Measurements from ENCODE around the gene NACC2.
"Not testable (repeated sequence)": the region's sequence is repeated elsewhere in the genome, so short reads cannot be mapped to it uniquely, and the experiment has no call there.

NACC2 gene

DNA sequence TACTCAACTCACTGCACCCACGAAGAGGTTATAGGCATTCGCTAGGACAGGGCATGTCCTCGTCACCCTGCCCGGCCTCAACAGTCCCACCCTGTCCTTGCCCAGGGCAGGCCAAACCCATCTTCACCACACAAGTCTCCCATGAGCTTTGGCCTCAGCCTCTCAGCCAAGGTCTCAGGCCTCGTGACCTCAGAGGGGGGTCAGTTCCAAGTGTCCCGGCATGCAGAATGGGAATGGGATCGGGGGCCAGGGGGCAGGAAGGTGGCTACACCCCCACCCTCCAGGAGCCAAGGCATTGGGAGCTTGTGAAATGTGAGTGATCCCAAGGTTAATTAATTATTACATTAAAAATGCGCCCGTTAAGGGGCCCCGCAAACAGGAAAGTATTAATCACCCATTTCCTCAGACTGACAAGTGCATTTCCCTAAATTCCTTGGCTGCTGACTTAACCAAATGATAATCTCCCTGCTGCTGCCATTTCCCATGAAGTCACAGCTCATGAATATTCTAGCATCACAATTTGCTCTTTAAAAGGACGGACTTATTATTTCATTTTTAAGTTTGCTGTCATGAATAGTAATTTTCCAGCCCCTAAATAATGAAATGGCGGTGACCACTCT lies 125.9 kb downstream of the NACC2 start:
- H3K27ac Mint-ChIP-seq, result no peak overlapping the region
- no peak overlapping the region for H3K4me3 Mint-ChIP-seq
- H3K9me3 Mint-ChIP-seq, result no peaks in the 10 kb centered on the region
- ATAC-seq, result no peak
- H3K27me3 Mint-ChIP-seq, result peaks cover 7% of the 10 kb centered on the region
- H3K4me1 Mint-ChIP-seq, result peaks cover 17% of the 10 kb centered on the region
- DNase-seq, result no peak

DNA sequence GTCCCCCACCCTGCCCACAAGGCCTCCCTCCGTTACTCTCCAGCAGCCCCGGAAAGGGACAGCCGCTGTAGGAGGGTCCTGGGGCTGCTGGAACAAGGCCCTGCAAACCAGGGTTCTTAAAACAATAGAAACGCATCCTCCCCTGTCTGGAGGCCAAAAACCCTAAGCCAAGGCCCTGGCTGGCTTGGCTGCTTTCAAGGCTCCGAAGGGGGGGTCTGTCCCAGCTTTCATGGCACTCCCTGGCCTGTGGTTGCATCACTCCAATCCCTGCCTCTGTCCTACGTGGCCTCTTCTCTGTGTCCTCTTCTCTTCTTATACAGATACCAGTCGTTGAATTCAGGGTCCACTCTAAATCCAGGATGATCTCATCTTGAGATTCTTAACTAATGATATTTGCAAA lies 126.5 kb downstream of the NACC2 start:
- no peak for DNase-seq
- Mint-ChIP-seq H3K9me3 (no peaks in the 10 kb centered on the region), H3K27me3 (peaks cover 7% of the 10 kb centered on the region), H3K4me1 (peaks cover 12% of the 10 kb centered on the region), H3K4me3 (no peak overlapping the region), H3K27ac (no peak overlapping the region)
- ATAC-seq, result no peak

DNA sequence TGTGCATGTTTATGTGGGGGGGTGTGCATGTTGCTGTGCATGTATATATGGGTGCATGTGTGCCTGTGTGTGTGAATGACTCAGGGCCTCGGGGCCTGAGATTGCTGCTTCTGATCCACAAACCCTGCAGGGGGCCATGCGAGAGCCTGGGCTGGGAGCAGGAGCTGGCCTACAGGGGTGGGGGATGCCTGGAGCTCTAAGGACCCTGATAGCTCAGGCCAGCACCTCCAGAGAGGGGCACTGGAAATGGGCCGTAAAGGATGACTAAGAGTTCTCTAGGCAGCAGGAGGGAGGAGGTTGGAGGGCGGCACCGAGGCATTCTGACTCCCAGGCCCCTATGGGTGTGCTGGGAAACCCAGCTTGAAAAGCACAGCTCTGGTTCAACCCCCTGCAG lies 127.0 kb downstream of the NACC2 start:
- no peak for ATAC-seq
- Mint-ChIP-seq H3K27ac (no peak overlapping the region), H3K27me3 (peaks cover 10% of the 10 kb centered on the region), H3K4me1 (peaks cover 12% of the 10 kb centered on the region), H3K9me3 (no peaks in the 10 kb centered on the region), H3K4me3 (no peak overlapping the region)
- no peak for DNase-seq

DNA sequence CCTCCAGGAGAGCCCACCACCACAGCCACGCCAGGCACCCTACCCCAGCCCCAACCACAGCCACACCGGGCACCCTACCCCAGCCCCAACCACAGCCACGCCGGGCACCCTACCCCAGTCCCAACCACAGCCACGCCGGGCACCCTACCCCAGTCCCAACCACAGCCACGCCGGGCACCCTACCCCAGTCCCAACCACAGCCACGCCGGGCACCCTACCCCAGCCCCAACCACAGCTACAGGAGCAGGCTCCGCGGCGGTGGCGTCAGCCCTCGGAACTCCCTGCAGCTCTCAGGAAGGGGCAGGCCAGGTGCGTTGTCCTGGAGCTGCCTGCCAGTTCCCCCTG lies 128.2 kb downstream of the NACC2 start:
- not testable (repeated sequence) for H3K4me3 Mint-ChIP-seq, H3K9me3 Mint-ChIP-seq, DNase-seq, H3K27ac Mint-ChIP-seq, ATAC-seq
- Mint-ChIP-seq H3K27me3 (peaks cover 14% of the 10 kb centered on the region), H3K4me1 (peaks cover 24% of the 10 kb centered on the region)

DNA sequence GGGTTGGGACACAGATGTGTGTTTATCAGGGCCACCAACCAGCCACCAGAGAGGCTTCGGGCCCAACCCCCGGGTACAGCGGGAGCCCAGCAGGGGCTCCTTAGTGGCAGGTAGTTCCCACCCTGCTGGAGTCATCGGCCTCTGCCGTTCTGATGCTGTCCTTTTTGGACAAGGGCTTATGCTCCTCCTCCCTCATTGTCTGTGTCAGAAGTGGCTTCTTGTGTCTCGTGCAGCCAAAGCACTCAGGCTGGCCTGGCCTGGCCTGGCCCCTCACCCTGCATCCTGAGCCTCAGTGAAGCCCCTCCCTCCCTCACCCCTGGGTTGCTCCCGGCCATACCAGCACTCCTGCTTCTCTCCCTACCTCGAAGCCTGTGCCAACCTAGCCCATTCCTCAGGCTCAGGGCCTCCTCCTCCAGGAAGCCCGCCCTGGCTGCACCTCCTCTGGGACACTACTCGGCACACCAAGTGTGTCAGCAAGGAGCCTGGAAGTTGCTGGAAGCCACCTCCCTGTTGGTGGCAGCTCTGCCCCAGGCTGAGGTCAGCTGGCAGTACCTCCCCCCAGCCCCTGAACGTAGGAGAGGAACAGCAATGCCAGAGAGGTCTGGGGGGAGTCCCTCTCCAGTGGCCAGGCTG lies 129.8 kb downstream of the NACC2 start:
- Mint-ChIP-seq H3K27me3 (peaks cover 14% of the 10 kb centered on the region), H3K9me3 (no peaks in the 10 kb centered on the region), H3K27ac (no peak overlapping the region), H3K4me1 (peaks cover 34% of the 10 kb centered on the region), H3K4me3 (no peak overlapping the region)
- ATAC-seq, result no peak
- DNase-seq, result no peak

DNA sequence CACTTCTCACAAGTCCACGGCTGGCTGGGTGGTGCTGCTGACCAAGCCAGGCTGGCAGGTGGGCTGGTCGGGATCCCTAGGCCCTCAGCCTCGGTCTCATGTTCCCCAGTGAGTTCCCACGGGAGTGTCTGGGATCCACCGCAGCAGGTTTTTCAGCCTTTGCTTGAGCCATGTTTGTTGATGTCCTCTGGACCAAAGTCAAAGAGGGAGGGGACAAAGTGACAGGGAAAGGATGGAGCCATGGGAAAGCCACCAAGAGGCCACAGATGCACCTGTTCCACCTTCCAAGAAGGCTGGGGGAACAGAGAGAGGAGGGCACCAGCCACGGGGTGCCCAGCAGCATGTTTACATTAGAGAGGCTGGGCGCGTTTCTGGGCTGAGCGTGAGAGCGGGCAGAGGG lies 131.2 kb downstream of the NACC2 start:
- Mint-ChIP-seq H3K27ac (no peak overlapping the region), H3K27me3 (peaks cover 14% of the 10 kb centered on the region), H3K4me1 (peaks cover 47% of the 10 kb centered on the region), H3K9me3 (no peaks in the 10 kb centered on the region), H3K4me3 (no peak overlapping the region)
- ATAC-seq, result no peak
- DNase-seq, result no peak

DNA sequence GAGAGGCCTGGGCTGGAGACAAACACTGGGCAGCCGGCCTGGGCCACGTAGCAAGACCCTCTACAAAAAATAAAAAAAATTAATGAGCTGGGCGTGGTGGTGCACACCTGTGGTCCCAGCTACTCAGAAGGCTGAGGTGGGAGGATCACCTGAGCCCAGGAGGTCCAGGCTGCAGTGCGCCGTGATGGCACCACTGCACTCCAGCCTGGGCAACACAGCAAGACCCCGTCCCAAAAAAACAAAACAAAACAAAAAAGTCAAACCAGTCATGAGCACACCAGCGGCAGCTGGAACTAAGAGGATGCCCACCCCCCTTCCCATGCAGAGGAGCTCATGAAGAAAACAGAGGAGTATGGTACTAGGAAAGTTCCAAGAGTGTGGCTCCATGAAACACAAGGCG lies 131.8 kb downstream of the NACC2 start:
- H3K9me3 Mint-ChIP-seq, result no peaks in the 10 kb centered on the region
- ATAC-seq (no peak), DNase-seq (no peak)
- no peak overlapping the region for H3K4me3 Mint-ChIP-seq
- H3K4me1 Mint-ChIP-seq, result peaks cover 50% of the 10 kb centered on the region
- H3K27me3 Mint-ChIP-seq, result peaks cover 14% of the 10 kb centered on the region
- H3K27ac Mint-ChIP-seq, result no peak overlapping the region

DNA sequence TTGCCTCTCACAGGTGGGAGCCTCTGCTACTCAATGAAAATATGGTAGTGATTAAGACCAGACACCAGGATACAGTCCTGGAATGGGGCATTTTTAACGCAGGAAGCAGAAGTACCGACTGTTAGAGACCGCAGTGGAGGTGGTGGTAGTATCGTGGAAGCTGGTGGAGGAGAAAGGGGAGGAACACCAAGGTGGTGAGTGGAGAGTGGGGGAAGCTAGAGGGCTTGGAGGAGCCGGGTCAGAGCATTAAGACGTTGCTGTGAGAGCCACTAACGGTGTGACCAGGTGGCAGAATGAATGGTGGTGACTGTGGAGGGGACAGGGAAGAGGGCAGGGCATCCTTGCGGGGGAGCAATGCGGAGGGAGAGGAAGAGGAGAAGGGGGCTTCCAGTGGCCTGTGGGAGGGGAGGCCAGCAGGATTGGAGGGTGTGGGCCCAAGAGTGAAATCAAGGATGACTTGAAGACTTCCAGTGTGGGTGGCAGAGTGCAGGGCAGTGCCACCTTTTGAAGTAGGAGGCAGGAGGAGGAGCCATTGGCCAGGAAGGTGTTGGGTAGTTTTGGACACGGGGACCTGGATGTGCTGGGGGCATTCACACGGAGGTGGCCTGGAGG lies 132.3 kb downstream of the NACC2 start:
- Mint-ChIP-seq H3K4me1 (peaks cover 51% of the 10 kb centered on the region), H3K27me3 (peaks cover 14% of the 10 kb centered on the region), H3K27ac (no peak overlapping the region), H3K4me3 (peak overlapping the region; percentile 78 to 81), H3K9me3 (no peaks in the 10 kb centered on the region)
- ATAC-seq, result no peak
- no peak for DNase-seq

DNA sequence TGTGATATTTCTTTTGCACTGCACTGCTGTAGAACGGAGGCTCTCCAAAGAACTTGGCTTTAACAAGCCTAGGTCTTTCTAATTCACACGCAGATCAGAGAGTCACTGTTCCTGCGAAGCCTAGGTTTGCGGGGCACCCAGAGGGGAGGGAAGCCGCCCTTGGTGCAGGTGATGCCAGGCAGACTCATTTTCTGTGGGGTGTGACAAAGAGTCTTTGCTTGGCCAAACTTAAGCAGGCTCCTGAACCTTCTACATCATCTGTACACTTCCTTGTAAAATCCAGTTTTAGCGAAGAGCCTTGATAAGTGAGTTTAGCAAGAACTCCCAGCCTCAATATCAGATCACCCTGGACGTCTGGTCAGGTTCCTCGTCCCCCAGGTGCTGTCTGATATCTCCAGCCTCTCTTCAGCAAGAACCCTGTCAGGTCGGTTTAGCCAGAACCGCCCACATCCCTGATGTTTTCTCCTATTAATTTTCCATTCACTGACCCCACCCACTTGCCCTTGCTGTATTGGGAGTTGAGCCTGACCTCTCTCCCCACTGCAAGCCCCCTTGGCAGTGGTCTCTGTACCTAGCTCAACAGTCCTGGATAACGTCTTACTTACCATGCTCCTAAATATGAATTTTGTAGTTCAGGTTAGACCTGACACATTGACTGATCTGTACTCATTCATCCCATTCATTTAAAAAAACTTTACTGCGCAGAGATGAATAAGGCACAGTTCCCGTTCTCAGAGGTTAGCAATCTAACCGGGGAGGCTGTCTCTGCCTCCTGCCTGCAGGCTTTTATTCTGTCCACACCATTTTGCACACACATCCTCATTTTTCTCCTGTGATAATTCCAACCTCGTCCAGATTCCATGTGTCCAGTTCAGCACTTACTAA lies 133.0 kb downstream of the NACC2 start:
- Mint-ChIP-seq H3K4me1 (peaks cover 44% of the 10 kb centered on the region), H3K27ac (peak overlapping the region in 1 of 2 donors; percentile 49), H3K27me3 (peaks cover 7% of the 10 kb centered on the region), H3K4me3 (peak overlapping the region; percentile 78 to 81), H3K9me3 (no peaks in the 10 kb centered on the region)
- DNase-seq (no peak), ATAC-seq (no peak)

DNA sequence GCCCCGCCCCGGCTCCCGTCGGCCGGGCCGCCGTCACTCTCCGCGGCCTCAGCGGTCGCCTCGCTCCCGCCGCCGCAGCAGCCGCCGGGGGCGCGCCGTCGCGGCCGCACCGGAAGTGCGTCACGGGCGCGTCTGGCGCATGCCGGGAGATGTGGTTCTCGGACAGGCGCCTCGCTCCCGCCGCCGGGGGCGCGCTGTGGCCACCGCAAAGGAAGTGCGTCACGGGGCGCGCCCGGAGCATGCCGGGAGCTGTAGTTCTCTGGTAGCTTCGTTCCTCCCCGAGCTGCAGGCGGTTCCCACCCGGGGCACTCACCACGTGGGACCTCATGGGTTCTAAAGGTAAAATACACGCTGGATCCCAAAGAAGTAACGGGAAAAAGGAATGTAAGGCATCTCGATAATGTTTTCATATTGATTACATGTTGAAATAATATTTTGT lies 133.8 kb downstream of the NACC2 start, which contains the start of gene UBAC1:
TSS of gene UBAC1 (minus strand) at position 97 of the 439 bp plus-strand sequence. CDS start 211 bp downstream, outside the sequence.
- Mint-ChIP-seq H3K27ac (peak within 1 kb of the TSS; percentile 75 to 85), H3K27me3 (peaks cover 7% of the 10 kb centered on the region), H3K4me3 (peak within 1 kb of the TSS; percentile 91 to 95), H3K4me1 (peaks cover 44% of the 10 kb centered on the region), H3K9me3 (no peaks in the 10 kb centered on the region)
- ATAC-seq (peak; percentile 94), DNase-seq (peak; percentile 95 to 96)

DNA sequence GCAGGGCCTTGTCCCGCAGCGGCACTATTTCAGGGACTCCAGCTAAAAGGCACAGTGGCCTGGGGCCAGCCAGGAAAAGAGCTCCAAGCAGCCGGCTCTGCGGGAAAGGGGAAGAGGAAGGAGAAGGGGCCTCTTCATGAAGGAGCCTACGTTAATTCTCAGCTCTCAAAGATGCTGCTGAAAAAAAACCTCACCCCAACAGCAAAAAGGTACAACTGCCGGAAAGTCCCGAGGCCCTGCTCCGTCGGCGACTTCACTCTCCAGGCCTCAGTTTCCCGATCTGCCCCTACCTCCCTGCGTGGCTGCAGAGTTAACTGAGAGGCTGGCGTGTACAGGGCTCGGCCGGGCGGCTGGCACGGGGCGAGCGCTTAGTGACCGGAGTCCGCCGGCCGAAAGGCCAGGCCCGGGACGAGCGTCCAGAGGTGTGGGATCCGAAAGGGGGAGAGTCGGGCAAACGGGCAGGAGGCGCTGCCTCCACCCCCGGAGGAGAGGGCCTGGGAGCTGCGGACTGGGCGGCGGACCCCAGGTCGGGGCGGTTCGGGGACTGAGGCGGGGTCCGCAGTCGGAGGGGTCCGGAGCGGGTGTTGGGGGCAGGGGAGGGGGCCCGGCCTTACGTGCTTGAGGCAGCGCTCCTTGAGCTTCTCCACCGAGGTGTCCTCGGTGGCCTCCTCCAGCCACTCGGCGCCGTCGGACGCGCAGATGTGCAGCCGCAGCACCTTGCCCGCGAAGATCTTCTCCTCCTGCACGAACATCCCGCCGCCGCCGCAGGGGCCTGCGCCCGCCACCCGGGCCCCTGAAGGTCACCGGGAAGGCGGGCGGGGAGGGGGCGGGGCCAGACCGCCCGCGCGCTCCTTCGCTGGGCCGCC lies 134.4 kb downstream of the NACC2 start:
- H3K9me3 Mint-ChIP-seq, result no peaks in the 10 kb centered on the region
- ATAC-seq (no peak), DNase-seq (no peak)
- peak overlapping the region; percentile 40 to 85 for H3K27ac Mint-ChIP-seq
- peak overlapping the region; percentile 91 to 95 for H3K4me3 Mint-ChIP-seq
- H3K27me3 Mint-ChIP-seq, result peaks cover 7% of the 10 kb centered on the region
- peaks cover 44% of the 10 kb centered on the region for H3K4me1 Mint-ChIP-seq

DNA sequence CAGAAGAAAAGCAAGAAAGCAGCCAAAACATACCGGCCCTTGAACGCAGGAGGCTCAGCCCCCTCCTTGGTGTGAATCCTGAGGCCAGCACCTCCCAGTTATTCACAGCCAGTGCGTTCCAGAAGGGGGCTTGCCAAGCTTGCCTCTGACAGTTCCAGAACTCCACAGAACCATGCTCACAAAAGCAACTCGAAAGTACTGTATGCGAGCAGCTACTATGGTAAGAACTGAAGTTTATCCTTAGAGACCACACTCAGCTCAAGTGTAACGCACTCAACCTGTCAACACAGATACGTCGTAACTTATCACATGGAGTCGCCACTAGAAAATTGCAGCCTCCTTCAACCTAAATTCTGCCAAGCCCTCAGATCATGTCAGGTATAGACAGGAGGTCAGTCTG lies 135.3 kb downstream of the NACC2 start:
- peaks cover 7% of the 10 kb centered on the region for H3K27me3 Mint-ChIP-seq
- DNase-seq (no peak), ATAC-seq (no peak)
- H3K27ac Mint-ChIP-seq, result no peak overlapping the region
- peak overlapping the region; percentile 91 to 95 for H3K4me3 Mint-ChIP-seq
- no peaks in the 10 kb centered on the region for H3K9me3 Mint-ChIP-seq
- H3K4me1 Mint-ChIP-seq, result peaks cover 44% of the 10 kb centered on the region

DNA sequence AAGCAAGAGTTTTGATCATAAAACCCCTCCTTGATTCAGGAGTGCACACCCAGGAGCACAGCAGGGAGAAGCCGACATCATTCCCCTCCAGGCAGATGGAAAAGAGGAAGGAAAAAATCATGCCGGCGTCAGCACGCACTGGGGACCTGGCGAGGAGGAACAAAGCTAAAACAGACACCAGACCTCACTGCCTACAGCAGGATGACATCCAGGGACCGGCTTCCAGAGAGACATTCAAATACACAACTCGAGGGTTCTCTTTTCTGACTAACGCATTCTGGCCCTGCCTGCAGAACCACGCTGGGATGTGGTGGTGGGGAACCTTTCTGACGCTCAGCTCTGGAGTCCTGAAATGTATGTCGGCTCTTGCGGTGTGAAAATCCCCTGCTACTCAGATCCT lies 136.6 kb downstream of the NACC2 start:
- Mint-ChIP-seq H3K27me3 (peaks cover 7% of the 10 kb centered on the region), H3K4me1 (peaks cover 44% of the 10 kb centered on the region), H3K27ac (no peak overlapping the region), H3K4me3 (no peak overlapping the region), H3K9me3 (no peaks in the 10 kb centered on the region)
- ATAC-seq (no peak), DNase-seq (no peak)

DNA sequence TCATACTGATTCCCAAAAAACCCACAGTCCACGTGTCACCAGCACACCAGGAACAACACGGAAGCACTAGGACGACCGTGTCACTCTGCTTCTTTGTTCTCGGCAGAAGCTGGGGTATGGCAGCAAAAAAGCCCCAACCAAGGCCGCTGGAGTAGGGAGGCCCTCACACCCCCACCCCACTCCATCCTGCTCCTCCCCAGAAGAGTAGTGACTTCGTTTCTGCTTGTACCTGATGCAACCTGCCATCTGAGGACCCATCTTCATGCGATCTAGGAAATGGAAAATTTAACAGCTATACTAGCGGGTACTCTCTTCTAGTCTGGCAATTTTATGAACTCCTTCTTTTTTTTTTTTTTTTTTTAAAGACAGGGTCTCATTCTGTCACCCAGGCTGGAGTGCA lies 137.7 kb downstream of the NACC2 start:
- H3K27ac Mint-ChIP-seq, result no peak overlapping the region
- ATAC-seq (no peak), DNase-seq (no peak)
- H3K27me3 Mint-ChIP-seq, result no peaks in the 10 kb centered on the region
- H3K4me1 Mint-ChIP-seq, result peaks cover 36% of the 10 kb centered on the region
- no peak overlapping the region for H3K4me3 Mint-ChIP-seq
- no peaks in the 10 kb centered on the region for H3K9me3 Mint-ChIP-seq

DNA sequence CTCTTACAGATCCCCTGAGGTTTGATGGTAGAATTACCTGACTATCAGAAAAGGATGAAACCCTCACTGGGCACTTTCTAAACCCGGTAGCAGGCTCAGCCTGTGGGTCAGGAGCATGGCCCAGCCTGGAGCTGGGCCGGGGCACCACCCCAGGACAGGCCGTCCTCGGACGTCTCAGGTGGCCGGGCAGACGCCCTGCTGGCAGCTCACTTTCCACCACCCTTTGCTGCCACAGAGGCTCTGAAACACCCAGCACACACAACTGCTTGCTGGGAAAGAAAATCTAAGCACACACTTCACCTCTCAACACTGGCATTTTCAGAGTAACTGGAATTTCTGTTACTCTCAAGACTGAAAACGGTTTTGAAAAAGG lies 138.3 kb downstream of the NACC2 start:
- Mint-ChIP-seq H3K27ac (no peak overlapping the region), H3K9me3 (no peaks in the 10 kb centered on the region), H3K4me3 (no peak overlapping the region), H3K27me3 (no peaks in the 10 kb centered on the region), H3K4me1 (peaks cover 30% of the 10 kb centered on the region)
- ATAC-seq (no peak), DNase-seq (no peak)
